ENCODE results near the gene PRR32.
"Not testable (repeated sequence)": the region's sequence is repeated elsewhere in the genome, so short reads cannot be mapped to it uniquely, and the experiment has no call there.

The PRR32 gene

GRCh38 chrX:126819429-126819828 lies at the start of gene PRR32:
Gene PRR32 (plus strand): TSS chrX:126819729. CDS start chrX:126819844, 115 bp downstream.
- no peak for DNase-seq (ENCODE audit: low read depth in 2 of 2)

DNA sequence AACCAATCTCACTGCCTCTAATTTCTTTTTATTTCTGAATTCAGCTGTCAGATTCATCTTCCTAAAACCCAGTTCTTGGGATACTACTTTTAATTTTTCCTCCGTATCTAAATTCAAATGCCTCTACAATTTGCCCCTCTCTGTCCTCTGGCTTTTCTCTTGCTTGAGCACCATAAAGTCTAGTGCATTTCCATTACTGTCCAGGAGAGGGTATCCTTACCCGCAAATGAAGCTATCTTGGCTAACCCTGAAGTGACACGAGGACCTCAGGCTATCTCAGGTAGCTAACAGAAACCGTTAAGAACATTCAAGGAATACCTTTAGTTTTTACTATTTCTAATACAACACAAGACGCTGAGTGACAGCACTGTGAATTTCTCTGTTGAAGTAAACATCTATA lies 49.4 kb upstream of the PRR32 start:
- no peak for DNase-seq (ENCODE audit: low read depth in 2 of 2)

DNA sequence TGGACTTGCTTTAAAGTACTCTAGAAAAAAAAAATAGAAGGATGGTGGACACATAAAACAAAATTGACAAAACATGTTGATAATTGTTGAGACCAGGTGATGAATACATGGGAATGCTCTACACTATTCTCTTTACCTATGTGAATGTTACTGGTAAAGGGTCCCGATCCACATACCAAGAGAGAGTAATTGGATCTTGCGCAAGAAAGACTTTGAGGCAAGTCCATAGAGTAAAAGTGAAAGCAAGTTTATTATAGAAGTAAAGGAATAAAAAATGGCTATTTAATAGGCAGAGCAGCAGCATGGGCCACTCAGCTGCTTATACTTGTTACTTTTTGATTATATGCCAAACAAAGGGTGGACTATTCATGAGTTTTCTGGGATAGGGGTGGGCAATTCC lies 34.0 kb upstream of the PRR32 start:
- no peak for DNase-seq (ENCODE audit: low read depth in 2 of 2)

DNA sequence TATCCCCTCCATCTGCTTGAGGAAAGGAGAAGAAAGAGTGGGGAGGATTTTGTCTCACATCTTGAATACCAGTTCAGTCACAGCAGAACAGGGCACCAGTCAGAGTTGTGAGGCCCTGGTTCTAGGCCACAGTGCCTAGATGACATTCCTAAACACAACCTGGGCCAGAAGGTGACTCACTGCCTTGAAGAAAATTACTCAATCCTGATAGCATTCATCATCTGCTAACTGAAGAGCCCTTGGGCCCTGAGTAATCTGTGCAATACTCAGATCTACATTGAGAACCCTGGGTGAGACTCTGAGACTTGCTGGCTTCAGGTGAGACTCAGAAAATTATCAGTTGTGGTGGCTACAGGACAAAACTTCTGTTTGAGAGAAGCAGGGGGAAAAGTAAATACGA lies 20.5 kb upstream of the PRR32 start:
- no peak for DNase-seq (ENCODE audit: low read depth in 2 of 2)

- not testable (repeated sequence) for DNase-seq (ENCODE audit: low read depth in 2 of 2)
Observed at GRCh38 chrX:126806784-126807183, 12.7 kb upstream of the PRR32 start.

GRCh38 chrX:126815806-126816205 lies 3.7 kb upstream of the PRR32 start:
- no peak for DNase-seq (ENCODE audit: low read depth in 2 of 2)

GRCh38 chrX:126820700-126821420 lies 1.3 kb downstream of the PRR32 start:
- no peak for DNase-seq (ENCODE audit: low read depth in 2 of 2)

DNA sequence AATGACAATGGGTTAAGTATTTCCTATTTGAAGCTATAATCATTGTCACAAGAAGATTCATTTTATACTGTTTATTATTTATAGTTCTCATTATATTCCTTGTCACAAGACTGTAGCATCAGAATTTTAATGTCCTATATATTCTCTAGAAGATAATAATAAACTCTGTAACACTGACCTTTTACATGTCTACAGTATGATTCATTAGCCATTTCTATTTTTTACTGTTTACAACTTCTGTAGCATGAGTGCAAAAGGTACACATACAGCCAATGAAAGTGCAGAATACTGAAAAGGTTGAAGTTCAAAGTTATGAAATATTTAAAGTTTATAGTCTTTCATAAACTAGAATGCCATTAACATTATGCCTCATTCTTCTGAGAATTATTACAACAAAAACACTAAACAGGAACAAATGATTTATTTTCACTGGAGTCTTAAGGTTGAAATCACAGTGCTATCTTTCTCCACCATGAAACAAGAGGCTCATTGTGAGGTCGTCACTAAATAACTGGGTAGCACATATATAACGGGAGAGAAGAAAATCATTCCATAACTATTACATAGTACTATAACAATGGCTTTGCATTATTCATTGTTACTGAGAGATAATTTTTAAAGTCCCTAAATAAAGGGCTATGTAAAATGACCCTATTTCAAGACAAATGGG lies 4.9 kb downstream of the PRR32 start:
- DNase-seq (ENCODE audit: low read depth in 2 of 2): no peak

DNA sequence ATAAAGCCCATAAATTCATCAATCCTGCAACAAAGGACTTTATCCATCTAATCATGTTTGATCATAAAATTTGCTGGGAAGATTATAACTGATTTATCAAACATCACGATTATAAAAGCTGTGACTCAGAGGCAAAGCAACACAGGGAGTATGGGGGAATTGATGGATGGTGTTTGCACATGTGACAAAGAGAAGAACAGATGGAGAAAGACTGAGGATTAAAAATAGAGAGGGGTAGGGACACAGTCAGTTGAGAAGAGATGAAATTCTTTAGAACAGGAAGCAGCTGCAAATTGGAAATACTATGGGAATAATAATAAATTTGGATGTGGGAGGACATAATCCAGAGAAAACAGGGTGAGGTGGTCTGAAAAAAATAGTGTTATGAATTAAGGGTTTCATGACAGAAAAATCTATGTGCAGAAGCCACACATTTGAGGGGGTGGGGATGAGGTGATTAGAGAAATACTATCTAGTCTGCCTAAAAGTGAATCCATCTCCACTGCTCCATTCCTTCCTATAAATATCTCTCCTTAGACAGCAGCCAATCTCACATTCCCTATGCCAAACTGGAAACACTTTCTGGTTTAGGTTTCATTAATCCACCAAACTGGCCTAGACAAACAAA lies 6.2 kb downstream of the PRR32 start:
- DNase-seq (ENCODE audit: low read depth in 2 of 2): no peak

GRCh38 chrX:126836186-126836585 lies 16.7 kb downstream of the PRR32 start:
- DNase-seq (ENCODE audit: low read depth in 2 of 2): no peak

DNA sequence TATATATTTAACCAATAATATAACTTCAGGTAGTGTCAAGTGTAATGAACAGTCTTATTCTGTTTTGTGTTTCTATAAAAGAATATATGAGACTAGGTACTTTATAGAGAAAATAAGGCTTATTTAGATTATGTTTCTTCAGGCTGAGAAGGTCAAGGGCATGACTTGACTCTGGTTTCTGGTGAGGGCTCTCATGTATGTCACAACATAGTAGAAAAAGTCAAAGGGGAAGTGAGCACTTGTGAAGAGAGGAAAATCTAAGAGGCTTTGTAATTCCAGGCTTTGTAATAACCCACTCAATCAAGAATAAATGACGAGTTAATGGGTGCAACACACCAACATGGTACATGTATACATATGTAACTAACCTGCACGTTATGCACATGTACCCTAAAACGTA lies 27.6 kb downstream of the PRR32 start:
- no peak for DNase-seq (ENCODE audit: low read depth in 2 of 2)

GRCh38 chrX:126855839-126856524 lies 36.5 kb downstream of the PRR32 start:
- DNase-seq (ENCODE audit: low read depth in 2 of 2): no peak

All from stimulated activated CD8-positive, alpha-beta memory T cell treated with anti-CD3 and anti-CD28 coated beads, Interleukin-7, amount 100 ng/mL, for 1 hour (primary cell).